Heart left ventricle (tissue), 13 donors: ENCODE data around the gene LMF2.

ENCODE experiments used
- POLR2A ChIP-seq, 2 donors: fragments of 450-650 bp; IDR thresholded peaks; one replicate each; pipeline ENCODE4 v1.6.1; 2017; ENCODE audit warnings: antibody characterized with exemption in 2 of 2, mild to moderate bottlenecking in 2 of 2, moderate library complexity in 2 of 2
- TF ChIP-seq, protein P1 (sequence below), 12 donors: fragments of 200-600 bp; sonication (generic) in 4 of 12; IDR thresholded peaks; one replicate each; pipeline versions ENCODE4 v1.5.0 to v1.8.0; 2018 to 2022; ENCODE audit warnings: antibody characterized with exemption in 12 of 12, mild to moderate bottlenecking in 5 of 12
- donor health status: ischemic (EF 13 %, LVEDD 7.1; RV severe dilation, severe dysfunction).
- donor health status: DM: no; HTN: yes; CAD: no.
- donor health status: DM: no; HTN: no; CAD: no.
- donor health status: ischemic (EF 25% LVEDD 6.9; RV normal size, moderate dysfunction).
- donor health status: ischemic (EF 25% LVEDD 5.7; RV mildly dilated, moderate dysfunction).
- donor health status: ischemic (EF 35%, LVEDD 5.7; RV mildly dilated, moderate dysfunction).
- donor health status: nonischemic (EF 11% LVEDD 7.7; RV severe dilation, severe dysfunction).
- donor health status: DM: yes; HTN: yes; CAD: no.
- donor health status: PGD.
- donor health status: ischemic (EF 29% LVEDD 5.4; RV normal size, mild dysfunction).
- donor health status: nonischemic (EF 23%, LVEDD 6.1; RV moderate dilation, normal function).

DNA sequence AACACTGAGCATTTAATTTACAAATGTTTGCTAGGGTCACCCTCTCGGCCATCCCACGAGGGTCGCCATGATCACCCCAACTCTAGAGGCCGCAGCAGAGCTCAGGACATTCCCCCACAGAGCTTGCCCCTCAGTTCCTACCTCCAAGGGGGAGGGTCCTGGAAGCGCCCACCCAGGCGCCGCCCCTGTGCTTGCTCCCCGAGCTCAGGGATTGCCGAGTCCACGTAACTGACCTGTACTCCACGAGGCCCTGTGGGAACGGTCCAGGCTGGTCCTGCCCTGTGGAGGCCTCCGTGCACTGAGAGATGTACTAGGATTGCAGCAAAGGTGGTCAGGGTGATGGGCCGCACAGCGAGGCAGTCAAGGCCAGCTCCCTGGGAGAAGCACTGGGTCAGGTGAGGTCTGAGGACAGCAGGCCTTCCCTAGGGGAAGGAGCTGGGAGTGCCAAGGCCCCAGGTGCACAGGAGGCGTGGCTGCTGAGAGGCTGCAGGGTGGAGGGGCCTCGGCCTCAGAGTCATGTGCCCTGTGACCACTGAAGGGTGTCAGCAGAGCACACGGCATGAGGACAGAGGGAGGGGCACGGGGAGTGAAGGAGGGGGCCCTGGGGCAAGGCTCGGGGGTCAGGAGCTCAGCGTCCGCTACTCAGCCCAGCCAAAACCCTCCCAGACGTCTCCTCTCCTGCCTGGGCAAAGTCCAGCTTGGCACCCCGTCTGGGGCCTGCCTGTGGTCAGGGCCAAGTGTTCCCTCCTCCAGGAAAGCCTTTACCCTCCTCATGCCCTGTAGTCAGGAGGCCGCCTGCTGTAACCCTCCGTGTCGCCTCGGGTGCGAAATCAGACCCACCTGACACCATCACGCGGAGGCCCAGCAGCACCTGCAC lies 23.3 kb downstream of the LMF2 start:
- TF ChIP-seq, protein P1, sequence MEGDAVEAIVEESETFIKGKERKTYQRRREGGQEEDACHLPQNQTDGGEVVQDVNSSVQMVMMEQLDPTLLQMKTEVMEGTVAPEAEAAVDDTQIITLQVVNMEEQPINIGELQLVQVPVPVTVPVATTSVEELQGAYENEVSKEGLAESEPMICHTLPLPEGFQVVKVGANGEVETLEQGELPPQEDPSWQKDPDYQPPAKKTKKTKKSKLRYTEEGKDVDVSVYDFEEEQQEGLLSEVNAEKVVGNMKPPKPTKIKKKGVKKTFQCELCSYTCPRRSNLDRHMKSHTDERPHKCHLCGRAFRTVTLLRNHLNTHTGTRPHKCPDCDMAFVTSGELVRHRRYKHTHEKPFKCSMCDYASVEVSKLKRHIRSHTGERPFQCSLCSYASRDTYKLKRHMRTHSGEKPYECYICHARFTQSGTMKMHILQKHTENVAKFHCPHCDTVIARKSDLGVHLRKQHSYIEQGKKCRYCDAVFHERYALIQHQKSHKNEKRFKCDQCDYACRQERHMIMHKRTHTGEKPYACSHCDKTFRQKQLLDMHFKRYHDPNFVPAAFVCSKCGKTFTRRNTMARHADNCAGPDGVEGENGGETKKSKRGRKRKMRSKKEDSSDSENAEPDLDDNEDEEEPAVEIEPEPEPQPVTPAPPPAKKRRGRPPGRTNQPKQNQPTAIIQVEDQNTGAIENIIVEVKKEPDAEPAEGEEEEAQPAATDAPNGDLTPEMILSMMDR (IDR thresholded peaks at IDR 0.05), result no peak
- TF ChIP-seq POLR2A (IDR thresholded peaks at IDR 0.05), result no peak
